Stromal cell of bone marrow (primary cell): ENCODE results near the gene FCRL6.

Source experiments
- DNase-seq: peaks from one replicate; pipeline ENCODE4 v3.0.0-alpha.2; 2012; ENCODE audit warnings: low read depth

Gene FCRL6

GRCh38 chr1:159862031-159862430, 59.9 kb downstream of the FCRL6 start:
- no peak for DNase-seq

GRCh38 chr1:159862557-159862956, 60.4 kb downstream of the FCRL6 start, which contains the start of gene VSIG8:
Gene VSIG8 (minus strand): TSS chr1:159862657. CDS start chr1:159862521, 136 bp downstream.
- DNase-seq: no peak

- no peak for DNase-seq
Measured at GRCh38 chr1:159864262-159864661, 62.1 kb downstream of the FCRL6 start.
